ENCODE results near the gene ADGRG4. TPM values are rescaled to one million over a fixed set of nuclear protein-coding genes. Genes with fewer than 3 reads are reported as not detected.

Gene ADGRG4
- total RNA-seq, 1 donor from 2014 or later: 0.72 TPM

DNA sequence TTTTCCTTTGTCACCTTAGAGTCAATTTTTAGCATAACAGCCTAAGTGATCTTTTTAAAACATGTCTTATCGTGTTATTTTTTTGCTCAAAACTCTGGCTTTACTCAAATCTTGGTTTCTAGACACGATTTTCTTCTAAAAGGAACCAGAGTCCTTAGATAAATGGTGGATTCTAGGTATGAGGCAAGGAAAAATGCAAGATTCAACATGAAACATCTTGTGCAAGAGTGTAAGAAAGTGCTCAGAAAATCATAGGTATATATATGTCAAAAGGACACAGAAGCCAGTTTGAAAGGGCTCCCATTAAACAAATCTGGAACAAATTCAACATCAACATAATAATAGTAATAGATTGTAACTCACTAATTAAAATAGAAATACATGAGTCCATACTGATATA lies 8.1 kb upstream of the ADGRG4 start:
- DNase-seq (ENCODE audit: low spot score): peak; percentile 22

DNA sequence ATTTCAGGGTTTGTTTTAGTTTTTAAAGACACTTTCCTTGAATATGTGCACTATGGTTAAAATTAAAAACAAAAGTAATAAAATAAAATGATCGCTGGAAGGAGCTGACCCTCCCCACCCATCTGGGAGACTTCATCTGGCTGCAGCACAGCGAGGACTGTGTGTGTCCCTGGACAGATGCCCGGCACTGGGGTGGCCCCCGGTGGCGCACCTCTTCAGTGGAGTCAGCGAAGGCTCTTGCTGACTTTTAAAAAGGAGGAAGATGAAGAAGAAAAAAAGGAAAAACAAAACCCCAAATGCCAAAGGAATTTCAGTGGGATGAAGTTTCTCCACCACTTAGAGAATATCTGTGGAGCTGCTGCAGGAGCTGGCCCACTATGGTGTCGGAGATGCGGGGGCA lies 5.4 kb upstream of the ADGRG4 start:
- DNase-seq (ENCODE audit: low spot score): no peak

DNA sequence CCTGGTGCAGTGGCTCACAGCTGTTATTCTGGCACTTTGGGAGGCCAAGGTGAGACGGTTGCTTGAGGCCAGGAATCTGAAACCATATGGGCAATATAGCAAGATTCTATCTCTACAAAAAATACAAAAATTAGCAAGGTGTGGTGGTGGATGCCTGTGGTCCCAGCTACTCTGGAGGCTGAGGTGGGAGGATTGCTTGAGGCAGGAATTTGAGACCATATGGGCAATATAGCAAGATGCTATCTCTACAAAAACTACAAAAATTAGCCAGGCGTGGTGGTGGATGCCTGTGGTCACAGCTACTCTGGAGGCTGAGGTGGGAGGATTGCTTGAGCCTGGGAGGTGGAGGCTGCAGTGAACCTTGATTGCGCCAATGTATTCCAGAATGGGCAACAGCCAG lies 2.3 kb downstream of the ADGRG4 start:
- no peak for DNase-seq (ENCODE audit: low spot score)

DNA sequence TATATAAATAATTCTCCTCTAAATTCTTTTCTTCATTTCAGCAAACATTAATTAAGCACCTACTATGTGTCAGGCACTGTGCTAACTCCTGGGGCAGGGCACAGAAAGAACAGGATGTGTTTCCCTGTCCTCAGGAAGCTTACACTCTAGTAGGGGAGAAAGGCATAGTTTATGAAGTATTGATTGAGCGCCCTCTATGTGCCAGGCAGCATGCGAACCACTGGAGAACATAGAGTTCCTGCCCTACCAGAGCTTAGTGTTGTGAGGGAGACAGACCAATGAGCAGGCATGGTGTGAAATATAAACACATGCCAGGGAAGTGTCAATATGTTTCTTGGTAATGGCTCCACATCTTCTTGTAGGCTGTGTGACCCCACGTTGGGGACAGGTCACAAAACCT lies 3.7 kb downstream of the ADGRG4 start:
- DNase-seq (ENCODE audit: low spot score): no peak

DNA sequence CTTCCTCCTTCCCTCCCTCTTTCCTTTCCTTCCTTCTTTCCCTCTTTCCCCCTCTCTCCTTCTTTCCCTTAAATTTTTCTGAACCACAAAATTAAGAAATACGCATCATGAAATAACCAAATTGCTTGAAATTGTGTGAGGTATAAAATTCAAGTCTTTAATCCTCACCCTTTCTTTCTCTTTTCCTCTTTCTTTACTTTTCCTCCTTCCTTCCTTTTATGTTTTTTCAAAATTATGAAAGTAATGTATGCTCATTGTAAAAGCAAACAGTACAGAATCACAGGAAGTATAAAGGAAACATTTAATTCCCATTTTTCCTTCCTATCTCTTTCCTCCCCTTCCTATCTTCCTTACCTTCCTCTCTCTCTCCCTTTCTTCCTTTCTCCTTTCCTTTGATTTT lies 5.4 kb downstream of the ADGRG4 start:
- no peak for DNase-seq (ENCODE audit: low spot score)

DNA sequence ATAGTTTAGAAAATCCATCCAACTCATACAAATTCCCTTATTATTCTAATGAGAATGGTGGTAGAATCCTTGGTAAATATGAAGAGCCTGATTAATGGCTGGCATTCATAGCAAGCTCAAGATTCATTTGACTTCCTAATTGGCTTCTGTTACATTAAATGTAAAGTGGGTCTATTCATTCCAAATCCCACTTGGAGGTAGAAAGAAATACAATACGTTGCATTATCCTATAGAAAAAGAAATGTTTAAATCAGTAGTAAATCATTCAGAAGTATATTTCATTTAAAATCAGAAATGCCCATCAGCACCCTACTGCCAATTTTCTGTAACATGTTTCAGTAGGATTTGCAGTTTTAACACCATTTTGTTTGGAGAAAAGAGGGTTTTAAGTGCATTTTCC lies 6.7 kb downstream of the ADGRG4 start:
- DNase-seq (ENCODE audit: low spot score): no peak

DNA sequence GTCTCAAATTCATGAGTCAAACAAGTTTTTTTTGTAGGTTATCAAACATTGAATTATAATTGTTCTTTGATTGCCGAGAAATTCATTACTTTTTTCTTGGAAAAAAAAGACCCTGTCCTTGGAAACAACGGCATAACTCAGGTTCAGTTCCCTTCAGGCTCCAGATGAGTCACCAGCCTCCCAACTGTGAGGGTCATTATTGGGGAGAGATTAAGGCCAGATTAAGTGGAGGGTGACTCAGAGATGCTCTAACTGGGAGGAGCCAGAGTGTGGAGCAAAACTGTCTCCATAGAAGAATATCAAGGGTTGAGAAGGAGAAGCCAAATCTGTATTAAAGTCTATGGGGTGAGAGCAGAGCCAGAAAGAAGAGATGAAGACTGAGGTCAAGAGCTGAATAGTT lies 9.6 kb downstream of the ADGRG4 start:
- DNase-seq (ENCODE audit: low spot score): no peak

DNA sequence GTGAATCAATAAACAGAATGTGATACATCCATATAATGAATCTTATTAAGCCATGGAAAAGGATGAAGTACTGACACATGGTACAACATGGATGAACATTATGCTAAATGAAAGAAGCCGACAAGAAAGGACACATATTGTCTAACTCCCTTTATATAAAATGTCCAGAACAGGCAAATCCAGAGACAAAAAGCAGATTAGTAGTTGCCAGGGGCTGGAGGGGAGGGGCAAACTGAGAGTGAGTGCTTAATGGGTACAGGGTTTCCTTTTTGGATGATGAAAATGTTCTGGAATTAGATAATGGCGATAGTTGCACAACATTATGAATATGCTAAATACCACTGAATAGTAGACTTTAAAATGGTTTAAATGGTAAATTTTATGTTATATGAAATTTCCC lies 17.4 kb downstream of the ADGRG4 start:
- no peak for DNase-seq (ENCODE audit: low spot score)

DNA sequence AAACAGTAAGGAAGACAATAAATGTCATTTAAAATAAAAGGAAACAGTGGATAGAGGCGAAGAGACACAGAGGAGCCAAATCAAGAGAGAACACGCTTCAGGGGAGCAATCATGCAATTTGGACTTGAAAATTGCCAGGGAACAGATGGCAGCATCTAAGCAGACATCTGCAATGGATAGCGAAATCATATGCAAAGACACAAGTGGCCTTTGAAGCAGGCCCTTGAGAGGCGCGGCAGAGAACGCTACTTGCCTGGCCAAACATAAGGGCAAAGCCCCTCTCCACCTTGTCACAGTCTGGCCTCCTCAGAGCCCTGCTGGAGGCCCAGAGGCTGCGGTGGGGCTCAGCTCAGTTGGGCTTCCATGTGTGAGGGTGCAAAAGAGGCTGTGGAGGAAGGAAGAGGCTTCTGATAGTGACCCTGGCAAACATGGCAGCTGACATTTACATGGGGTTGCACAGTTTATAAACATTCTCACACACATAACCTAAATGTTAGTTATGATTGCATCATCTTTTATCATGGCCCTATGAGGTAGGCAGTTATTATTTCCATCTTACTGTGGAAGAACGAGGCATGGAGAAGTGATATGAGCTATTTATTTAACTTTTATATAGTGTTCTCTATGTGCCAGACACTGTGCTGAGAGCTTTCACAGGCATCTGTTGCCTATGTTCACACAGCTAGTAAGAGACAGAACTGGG lies 18.3 kb downstream of the ADGRG4 start:
- DNase-seq (ENCODE audit: low spot score): no peak

DNA sequence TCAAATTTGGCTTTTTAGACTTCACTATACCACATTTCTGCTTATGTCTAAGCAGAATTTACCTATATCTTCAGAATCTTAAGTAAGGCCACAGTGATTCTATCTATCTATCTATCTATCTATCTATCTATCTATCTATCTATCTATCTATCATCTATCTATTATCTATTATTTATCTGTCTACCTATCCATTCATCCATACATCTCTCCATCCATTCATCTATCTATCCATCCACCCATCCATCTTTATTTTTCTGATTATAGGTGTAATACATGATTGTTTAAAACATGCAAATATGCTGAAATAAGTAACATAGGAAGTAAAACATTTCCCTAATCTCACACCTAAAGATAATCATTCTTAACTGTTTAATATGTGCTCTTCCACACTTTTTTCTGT lies 18.8 kb downstream of the ADGRG4 start:
- no peak for DNase-seq (ENCODE audit: low spot score)

DNA sequence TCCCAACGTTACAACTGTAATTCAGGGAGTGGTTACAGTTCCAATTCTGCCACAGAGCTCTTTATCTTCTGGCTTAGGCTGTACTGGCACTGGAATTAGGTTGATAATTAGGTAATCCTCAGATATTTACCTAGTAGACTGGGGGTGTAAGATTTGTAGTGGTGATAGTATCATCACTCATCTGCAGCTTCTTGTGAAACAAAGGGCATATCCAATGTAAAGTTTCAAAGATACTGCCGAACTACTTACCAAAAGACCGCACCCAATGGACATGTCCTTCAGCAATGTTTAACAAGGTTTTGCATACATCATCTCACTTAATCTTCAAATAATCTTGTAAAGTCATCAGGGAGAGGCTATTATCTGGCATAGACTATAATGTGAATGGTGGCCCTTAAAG lies 20.8 kb downstream of the ADGRG4 start:
- DNase-seq (ENCODE audit: low spot score): no peak

DNA sequence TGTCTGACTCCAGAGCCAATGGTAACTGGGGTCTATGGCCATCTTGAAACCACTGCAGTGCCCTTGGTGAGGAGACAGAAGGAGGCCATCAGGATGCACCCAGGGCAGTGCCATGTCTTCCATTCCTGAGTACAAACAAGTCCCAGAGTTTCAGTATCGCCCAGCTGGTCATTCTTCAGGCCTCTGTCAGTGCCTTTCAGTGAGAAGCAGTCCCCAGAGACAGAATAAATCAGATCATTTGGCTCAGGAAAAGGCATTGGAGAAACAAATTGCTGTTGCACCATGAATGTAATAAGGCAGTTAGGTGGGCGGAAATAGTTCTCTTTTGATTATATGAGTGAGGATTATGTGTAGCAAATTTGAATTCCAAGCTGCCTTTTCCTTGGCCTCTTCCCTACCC lies 21.3 kb downstream of the ADGRG4 start:
- no peak for DNase-seq (ENCODE audit: low spot score)

DNA sequence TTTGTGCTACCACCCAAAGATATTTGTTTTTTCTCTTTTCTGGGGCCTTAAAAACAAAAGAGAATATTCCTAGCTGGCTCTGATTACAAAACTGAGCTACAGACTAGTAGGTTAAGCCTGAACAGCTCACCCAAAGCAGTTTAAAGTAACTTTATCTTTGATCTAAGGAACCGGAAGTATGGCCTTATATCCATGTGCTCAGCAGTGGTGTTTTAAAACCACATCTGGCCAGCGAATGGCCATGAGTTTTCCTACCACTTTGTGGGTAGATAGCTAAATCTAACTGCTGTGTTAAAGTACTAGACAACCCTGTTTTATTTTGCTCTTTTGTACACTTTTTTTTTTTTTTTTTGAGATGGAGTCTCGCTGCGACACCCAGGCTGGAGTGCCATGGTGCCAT lies 24.6 kb downstream of the ADGRG4 start:
- DNase-seq (ENCODE audit: low spot score): no peak

DNA sequence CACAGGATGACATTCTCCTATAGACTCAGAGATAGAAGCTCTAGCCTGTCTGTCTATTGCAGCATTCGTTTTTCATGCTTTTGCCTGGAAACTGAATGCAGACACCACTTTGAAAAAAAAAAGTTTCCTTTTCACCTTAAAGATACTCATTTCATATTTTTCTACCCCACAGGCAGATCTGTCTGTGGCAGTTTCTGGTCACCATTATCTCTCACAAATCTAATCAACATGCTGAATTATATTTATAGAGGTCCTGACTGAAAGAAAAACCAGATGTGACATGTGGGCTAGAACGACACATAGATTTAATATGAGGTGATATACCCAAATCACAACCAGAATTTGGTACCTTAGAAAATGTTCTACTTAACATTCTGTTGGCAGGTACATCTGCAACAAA lies 28.2 kb downstream of the ADGRG4 start:
- no peak for DNase-seq (ENCODE audit: low spot score)

DNA sequence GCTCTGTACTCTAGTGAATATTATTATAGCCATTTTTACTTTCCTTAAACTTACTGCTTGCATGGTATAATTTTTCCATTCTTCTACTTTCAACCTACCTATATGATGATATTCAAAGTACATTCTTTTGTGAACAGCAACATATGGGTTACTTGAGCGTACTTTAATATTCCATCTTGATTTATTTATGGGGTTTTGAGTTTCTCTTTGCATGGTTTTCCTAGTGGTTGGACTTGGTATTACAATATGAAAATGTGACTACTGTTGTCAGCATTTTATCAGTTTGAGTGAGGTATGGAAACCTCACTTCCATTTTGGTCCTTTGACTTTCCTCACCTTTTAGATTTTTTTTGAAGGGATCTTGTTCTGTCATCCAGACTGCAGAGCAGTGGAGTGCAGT lies 35.9 kb downstream of the ADGRG4 start:
- DNase-seq (ENCODE audit: low spot score): no peak

DNA sequence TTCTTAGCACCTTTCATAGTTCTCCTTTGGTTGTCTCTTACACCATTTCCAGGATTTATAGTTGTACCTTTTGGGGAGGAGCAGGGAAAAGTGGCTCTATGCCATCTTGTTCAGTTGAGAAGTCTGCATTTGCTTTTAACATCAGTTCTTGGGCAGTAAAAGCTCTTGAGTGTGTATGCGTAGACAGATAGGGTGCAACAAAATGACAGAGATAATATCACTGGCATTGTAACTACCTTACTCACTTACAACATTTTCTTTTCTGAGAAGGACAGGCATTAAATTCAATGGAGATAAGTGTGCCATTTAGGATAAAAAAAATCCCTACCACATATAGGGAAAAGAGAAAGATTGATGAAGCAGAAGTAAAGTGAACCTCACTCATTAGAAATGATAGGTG lies 38.9 kb downstream of the ADGRG4 start:
- DNase-seq (ENCODE audit: low spot score): no peak

DNA sequence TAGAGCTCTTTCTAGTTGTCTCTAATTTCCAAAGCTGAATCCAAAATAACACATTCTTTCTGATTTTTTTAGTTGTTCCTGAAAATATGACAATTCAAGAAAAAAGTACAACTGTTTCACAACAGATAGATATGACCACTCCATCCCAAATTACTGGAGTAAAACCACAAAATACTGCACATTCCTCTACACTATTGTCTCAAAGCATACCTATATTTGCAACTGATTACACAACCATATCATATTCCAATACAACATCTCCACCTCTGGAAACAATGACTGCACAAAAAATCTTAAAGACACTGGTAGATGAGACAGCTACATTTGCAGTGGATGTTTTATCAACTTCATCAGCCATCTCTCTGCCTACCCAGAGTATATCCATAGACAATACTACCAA lies 43.6 kb downstream of the ADGRG4 start:
- DNase-seq (ENCODE audit: low spot score): no peak

DNA sequence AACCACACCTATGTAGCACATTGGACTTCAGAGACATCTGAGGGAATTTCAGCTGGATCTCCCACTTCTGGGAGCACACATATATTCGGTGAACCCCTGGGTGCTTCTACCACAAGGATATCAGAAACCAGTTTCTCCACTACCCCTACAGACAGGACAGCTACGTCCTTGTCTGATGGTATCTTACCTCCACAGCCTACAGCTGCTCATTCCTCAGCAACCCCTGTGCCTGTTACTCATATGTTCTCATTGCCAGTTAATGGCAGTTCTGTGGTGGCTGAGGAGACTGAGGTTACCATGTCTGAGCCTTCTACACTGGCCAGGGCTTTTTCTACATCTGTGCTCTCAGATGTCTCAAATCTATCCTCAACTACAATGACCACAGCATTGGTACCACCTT lies 45.7 kb downstream of the ADGRG4 start:
- no peak for DNase-seq (ENCODE audit: low spot score)

DNA sequence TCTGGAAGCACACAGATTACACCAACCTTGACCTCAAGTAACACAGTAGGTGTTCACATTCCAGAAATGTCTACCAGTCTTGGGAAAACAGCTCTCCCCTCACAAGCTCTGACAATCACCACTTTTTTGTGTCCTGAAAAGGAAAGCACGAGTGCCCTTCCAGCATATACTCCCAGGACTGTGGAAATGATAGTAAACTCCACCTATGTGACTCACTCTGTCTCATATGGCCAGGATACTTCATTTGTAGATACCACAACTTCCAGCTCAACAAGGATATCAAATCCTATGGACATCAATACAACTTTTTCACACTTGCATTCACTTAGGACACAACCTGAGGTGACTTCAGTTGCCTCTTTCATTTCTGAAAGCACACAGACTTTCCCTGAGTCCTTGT lies 46.9 kb downstream of the ADGRG4 start:
- no peak for DNase-seq (ENCODE audit: low spot score)

DNA sequence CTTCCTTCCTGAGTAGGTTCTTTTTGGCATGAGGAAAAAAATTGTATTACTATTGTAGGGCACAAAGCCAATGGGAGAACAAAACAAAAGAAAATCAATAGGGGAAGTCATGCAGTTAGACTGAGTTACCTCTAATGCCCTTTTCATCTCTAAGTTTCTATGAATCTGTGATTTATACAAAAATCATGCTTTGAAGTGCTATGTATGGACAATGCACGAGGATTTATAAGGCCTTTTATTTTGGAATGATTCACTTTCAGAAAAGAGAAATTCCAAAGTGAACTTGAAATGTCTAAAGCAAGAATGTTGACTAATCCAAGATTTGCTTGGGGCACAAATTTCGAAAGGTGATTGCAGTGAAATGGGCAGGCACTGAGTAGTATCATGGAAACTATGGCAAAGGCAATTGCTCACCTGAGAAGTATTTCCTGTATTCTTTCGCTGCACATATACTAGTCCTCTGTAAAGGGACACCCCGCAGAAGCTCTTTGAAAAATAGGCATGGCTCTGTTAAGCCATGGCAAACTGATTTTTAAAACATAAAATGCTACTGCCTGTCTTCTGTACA lies 52.8 kb downstream of the ADGRG4 start:
- DNase-seq (ENCODE audit: low spot score): peak; percentile 23

DNA sequence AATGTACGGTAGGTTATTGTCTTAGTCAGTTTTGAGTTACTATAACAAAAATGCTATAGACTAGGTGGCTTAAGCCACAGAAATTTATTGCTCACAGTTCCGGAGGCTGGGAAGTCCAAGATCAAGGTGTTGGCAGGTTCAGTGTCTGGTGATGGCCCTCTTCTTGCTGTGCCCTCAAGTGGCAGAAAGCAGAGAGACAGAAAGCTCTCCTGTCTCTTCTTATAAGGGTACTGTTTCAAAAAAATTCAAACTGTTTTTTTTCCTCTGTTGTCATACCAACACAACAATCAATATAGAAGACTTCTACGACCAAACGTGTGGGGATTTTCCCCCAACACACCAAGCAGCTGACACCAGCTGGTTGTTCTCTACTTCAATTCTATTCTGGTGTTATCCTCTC lies 53.4 kb downstream of the ADGRG4 start:
- DNase-seq (ENCODE audit: low spot score): no peak

DNA sequence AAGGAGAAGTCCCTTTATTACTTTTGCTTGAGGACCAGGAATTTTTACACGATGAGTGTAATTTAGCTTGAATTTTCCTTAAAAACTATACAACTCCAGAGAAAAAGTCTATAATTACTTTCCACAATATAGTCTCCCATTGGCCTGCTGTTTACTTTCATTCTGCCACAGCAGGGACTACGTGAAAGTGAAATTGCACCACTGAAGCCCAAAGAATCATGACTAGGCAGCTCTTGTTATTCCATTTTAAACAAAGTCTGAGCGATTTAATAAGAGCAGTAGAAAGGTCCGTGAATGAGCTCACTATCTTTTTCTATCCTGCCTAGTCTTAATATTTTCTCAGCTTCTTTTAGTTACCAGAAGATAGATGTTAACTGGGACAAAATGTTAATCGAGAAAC lies 68.6 kb downstream of the ADGRG4 start:
- DNase-seq (ENCODE audit: low spot score): no peak

DNA sequence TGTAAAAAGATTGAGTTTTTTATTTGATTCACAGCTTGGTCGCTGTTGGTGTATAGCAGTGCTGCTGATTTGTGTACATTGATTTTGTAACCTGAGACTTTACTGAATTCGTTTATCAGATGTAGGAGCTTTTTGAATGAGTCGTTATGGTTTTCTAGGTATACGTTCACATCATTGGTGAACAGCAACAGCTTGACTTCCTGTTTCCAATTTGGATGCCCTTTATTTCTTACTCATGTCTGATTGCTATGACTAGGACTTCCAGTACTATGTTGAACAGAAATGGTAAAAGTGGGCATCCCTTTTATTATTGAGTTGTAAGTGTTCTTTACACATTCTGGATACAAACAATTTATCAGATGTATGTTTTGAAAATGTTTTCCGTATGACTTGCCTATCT lies 76.0 kb downstream of the ADGRG4 start:
- no peak for DNase-seq (ENCODE audit: low spot score)
